HG03039 (cell line): ENCODE measurements around the gene CD93.

ENCODE experiments used
- ATAC-seq: cut with Tn5 transposase; IDR thresholded peaks from one replicate; pipeline ENCODE4 v1.9.1; 2021; ENCODE audit warnings: mild to moderate bottlenecking, moderate library complexity; ENCODE audit not compliant: unreplicated experiment

The CD93 gene

GRCh38 chr20:23084845-23085365 is 1.2 kb downstream of the CD93 start:
- no peak for ATAC-seq

DNA sequence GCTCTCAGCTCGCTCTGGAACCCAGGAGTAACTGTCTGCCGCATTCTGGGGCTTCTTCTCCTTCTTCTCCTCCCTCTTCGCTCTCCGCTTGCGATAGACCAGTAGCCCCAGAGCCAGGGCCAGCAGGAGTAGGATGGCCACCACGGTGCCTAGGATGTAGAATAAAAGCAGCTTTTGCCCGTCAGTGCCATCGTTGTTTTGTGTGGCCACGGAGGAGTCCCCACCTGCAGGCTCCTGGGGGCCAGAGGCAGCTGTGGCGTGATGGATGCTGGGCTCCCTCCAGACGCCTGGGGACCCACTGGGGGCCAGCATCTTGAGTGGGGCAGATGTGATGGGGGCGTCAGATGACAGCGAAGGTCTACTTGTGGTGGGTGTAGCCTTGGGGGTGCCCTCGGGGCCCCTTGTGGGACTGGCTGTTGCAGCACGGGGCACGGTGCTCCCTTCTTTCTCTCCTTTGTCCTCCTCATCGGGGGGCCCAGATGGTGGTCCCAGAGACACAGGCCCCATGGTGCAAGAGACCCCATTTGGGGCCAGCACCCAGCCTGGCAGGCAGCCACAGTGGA is 1.8 kb downstream of the CD93 start:
- no peak for ATAC-seq

GRCh38 chr20:23083553-23084220 is 2.4 kb downstream of the CD93 start:
- no peak for ATAC-seq

- no peak for ATAC-seq
Measured at GRCh38 chr20:23082846-23083552, 3.1 kb downstream of the CD93 start.

DNA sequence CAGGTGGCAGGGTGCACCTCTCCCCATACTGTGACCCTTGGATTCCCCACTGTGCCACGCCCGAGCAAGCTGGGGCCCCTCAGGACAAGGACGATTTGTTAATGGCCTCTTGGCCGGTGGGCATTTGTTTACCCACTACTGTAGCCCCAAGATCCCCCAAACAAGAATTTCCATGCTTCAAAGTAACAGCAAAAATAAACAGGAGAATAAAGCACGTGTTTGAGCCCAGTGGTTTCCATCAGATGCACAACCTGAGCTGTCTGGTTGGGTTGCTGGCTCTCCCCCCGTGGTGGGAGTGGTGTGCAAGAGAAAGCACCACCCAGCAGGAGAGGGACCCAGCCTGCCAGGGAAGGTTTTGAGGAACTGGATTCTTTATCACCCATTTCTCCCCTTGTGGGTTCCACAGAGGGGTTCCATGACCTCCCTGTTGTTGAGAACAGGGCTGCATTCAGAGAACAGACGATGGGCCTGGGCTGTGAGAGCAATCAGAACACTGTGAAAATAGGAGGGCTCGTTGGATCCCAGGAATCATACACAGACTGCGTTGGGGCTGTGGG is 4.8 kb downstream of the CD93 start:
- ATAC-seq, result no peak

GRCh38 chr20:23080521-23080920 is 5.6 kb downstream of the CD93 start:
- ATAC-seq, result no peak

DNA sequence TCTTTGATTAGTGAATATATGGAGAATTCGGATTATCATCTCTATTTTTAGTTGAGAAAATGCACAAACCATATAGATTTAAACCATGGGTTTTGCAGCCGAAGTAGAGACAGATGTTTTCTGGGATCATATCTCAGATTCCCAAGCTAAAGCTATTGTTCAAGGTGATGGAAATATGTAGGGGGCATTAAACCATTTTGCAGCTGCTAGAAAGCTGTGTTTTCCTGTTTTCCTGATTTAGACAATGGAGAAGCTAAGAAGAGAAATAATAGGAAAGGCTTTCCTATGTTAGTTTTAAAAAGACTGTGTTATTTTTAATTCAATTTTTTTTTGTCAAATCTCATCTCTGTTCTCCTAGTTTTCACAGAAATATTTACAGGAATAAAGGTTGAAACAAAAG is 6.2 kb downstream of the CD93 start:
- no peak for ATAC-seq

GRCh38 chr20:23079016-23079351 is 7.1 kb downstream of the CD93 start:
- ATAC-seq, result no peak

DNA sequence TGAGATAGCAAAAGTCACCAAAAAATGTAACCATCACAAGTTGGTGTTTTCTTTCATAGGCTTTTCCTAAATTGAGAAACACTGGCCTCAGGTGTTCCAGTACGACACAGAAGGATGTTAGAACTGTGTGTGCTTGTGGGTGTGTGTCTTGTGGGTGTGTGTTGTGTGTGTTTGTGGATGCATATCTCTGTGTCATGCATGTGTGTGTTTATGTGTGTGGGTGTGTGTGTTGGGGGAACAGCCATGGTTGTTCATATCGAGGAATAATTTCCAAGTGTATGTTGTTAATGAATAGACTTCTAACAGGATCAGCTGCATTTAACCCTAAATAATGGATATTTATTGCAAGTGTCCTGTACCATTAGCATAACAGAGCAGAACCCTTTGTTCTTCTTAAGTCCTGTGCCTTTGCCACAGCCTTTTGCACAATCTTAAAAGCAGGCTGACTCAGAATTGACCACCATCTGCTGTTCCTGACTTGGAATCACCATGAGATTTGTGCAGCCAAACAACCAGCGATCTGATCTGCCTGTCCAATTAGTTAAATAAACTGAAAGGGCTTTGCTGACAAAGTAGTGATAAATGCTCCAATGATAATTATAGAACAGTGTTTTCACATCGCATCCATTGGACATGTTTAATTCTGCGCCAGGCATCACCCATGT is 7.6 kb downstream of the CD93 start:
- no peak for ATAC-seq

DNA sequence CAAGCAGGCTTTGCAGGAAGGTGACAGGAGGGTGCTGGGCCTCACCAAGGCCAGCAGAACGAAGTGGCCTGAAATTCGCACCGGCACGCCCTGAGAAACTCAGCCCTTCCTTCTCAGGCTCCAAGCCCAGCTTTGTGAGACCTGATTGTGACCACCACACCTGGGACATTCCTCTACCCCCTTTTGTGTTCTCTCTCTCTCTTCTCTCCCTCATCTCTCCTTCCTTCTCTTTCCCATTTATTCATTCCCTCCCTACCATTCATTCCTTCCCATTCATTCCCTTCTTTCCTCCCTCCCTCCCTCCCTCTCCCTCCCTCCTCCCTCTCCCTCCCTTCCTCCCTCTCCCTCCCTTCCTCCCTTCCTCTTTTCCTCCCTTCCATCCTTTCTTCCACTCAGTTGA is 8.8 kb downstream of the CD93 start:
- ATAC-seq, result no peak

GRCh38 chr20:23074052-23074451 is 12.1 kb downstream of the CD93 start:
- no peak for ATAC-seq

DNA sequence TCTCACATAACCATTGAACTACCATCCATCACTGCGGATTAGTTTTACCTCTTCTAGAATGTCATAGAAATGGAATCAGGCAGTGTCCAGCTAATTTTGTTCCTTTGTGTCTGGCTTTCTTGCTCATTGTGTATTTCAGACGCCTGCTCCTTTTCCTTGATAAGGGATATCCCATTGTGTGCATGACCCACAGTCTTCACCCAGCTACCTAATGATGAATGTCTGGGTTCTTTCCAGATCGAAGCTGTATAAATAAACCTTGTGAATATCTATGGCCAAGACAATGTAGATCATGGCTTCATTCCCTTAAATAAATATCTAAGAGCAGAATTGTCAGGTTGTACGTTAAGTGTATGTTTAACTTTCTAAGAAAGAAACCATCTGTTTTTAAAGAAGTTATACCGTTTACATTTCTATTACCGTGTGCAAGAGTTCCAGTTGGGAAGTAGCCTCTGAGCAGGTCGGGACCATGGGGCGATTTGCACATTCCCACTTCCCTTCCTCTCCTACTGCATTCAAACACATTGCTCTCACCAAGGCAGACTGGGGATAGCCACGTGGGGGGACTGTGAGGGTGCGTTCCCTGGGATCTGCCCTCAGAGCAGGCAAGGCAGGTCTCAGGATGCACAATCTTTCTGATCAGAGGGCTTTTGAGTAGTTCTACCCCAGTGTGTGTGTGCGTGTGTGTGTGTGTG is 13.1 kb downstream of the CD93 start:
- no peak for ATAC-seq

DNA sequence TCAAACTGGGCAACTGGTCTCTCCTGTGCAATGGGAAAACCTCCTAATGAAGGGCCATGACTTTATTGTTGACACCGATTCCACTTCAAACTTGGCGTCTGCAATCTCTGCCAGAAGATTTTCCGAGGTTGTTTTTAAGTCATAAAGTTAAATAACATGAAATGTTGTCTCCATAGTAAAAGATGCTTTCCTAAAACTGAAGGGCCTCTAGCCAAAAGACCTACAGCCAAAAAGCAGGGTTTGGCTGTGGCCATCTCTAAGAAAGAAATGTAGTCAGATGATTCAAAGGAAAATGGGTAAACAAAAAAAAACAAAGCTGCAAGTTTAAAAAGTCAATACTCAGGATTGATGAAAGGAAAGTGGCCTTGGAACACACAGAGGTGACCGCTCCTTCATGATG is 14.1 kb downstream of the CD93 start:
- no peak for ATAC-seq

- ATAC-seq, result no peak
Measured at GRCh38 chr20:23071398-23071797, 14.7 kb downstream of the CD93 start.

DNA sequence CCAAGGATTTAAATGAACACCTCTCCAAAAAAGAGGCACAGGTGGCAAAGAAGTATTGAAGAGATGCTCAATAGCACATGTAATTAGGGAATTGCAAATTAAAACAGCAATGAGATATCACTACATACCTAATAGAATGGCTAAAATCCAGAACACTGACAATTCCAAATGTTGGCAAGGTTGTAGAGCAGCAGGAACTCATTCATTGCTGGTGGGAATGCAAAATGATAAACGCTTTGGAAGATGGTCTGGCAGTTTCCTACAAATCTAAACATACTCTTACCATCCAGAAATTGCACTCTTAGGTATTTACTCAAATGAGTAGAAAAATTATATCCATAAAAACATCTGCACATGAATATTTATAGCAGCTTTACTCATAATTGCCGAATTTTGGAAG is 17.0 kb downstream of the CD93 start:
- no peak for ATAC-seq

- no peak for ATAC-seq
Measured at GRCh38 chr20:23068283-23068682, 17.8 kb downstream of the CD93 start.

DNA sequence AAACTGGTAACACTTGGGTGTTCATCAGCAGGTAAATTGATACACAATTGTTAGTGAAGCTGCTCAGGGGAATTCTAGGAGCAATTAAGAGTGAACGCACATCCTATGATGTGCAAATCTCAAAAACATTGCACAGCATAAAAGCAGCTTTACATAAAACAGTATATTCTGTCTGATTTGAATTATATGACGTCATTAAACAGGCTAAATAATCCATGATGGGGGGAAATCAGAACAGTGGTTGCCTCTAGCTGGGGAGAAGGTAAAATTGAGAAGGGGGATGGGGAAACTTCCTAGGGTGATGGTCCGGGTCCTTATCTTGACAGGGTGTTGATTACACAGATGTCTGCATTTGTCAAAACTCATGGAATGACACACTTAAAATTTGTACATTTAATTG is 19.4 kb downstream of the CD93 start:
- no peak for ATAC-seq

DNA sequence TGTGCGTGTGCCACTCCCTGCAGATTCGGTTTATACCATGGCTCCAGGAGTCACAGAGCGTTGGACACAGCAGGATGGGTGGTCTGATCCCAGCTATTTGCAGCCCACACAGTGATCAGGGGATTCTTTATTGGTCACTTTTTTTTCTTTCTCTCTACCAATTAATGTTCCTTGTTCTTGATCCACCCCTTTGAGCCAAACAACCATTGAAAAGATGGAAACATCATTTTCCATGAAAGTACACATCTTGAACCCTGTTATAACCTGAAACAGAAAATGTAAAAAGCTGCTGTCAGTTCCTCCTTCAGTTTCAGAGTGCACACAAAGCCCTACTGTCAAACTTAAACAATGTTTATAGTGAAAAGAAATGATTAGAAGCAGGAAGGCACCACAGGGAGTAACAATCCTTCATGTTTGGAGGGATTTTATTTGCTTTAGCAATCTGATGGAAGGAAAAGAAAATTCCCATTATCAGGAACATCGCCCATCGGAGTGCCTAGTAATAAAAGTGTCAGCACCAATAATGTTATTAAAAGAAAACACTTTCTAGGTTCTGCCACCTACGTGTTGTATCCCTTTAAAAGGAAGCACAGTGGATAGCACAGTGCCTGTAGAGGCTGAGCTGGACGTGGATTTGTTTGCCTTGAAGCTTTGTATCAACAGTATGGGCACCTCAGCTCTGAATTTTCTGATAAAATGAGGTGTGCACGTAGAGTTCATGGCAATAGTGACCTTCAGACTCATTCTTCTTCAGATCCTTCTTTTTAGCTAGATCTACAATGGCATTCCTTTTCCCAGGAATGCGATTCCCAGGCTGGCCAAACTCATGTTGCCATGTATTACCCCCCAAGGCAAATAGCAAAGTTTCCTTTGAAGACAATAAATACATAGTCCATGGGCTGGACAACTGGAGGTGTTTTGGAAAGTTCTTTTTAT is 20.6 kb downstream of the CD93 start:
- ATAC-seq, result no peak

DNA sequence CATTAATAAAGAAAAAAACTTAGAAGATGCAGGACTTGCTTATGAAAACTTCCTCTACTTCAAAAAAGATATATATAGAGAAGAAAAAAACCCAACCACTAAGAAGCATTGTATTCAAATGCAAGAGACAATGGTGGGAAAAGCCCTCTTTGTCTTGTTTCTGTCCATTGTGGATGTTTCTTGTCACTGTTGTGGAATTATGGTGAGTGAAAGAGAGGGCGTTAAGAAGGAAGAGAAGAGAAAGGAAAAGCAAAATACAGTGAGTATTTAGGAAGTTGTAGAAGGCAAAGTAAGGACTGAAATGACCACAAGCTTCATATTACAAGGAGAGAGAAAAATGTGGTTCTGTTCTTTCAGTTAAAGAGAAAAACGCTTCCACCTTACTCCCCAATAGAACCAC is 22.5 kb downstream of the CD93 start:
- ATAC-seq, result no peak

DNA sequence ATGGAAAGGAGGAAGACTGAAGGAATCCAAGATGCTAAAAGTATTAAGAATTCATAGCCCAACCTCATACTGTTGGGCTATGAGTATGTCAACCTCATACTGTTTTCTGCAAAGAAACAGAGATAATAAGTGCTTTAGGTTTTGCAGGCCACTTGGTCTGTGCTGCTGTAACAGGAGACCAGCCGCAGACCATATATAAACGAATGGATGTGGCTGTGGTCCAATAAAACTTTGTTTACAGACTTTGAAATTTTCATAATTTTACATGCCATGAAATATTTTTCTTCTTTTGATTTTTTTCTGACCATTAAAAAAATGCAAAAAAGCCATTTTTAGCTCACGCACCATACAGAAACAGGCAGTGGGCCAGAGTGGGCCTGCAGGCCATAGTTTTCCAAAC is 23.0 kb downstream of the CD93 start:
- ATAC-seq, result no peak
